Thyroid gland (tissue), 4 donors: Measurements from ENCODE around the gene ABCC4. TPM values are rescaled to one million over a fixed set of nuclear protein-coding genes. Genes with fewer than 3 reads are reported as not detected.

ENCODE experiments used
- DNase-seq, 2 donors: peaks; one replicate each; pipeline ENCODE4 v3.0.0-alpha.2; 2019
- H3K27ac ChIP-seq, 3 donors: fragments of 200-600 bp; sonication (generic); 1 replicate in 2 of 3; 2 replicates in 1 of 3; pipeline ENCODE4 v1.5.1; 2016 to 2019; ENCODE audit warnings: mild to moderate bottlenecking in 1 of 3, moderate library complexity in 1 of 3
- H3K27me3 ChIP-seq: fragments of 200-600 bp; sonication (generic); one replicate; pipeline ENCODE4 v1.5.1; 2019
- H3K36me3 ChIP-seq, 2 donors: fragments of 200-600 bp; sonication (generic); one replicate each; pipeline ENCODE4 v1.5.1; 2016 to 2019
- H3K4me1 ChIP-seq, 2 donors: fragments of 200-600 bp; sonication (generic); one replicate each; pipeline ENCODE4 v1.5.1; 2017 to 2019
- H3K4me3 ChIP-seq, 3 donors: fragments of 200-600 bp; sonication (generic); replicated peaks in 1 of 3; 1 replicate in 2 of 3; 2 replicates in 1 of 3; pipeline ENCODE4 v1.5.1; 2016; ENCODE audit warnings: mild to moderate bottlenecking in 1 of 3
- H3K9me3 ChIP-seq: fragments of 200-600 bp; sonication (generic); one replicate; pipeline ENCODE4 v1.5.1; 2017
- CTCF ChIP-seq, 6 experiments: fragments of 200-600 bp in 3 of 6; fragments of 450-650 bp in 3 of 6; sonication (generic) in 3 of 6; IDR thresholded peaks; one replicate each; pipeline ENCODE4 v1.5.1; 2016 to 2019; ENCODE audit warnings: antibody characterized with exemption in 6 of 6, mild to moderate bottlenecking in 2 of 6, inconsistent platforms in 1 of 6, moderate library complexity in 1 of 6
- POLR2A ChIP-seq, 2 donors: fragments of 450-650 bp; IDR thresholded peaks; one replicate each; pipeline ENCODE4 v1.6.1; 2017; ENCODE audit warnings: antibody characterized with exemption in 2 of 2, mild to moderate bottlenecking in 2 of 2, moderate library complexity in 1 of 2
- WGBS, 2 donors: methylation state at CpG; one replicate each; pipeline ENCODE4 v1.1.5; 2017; 5-methylcytosine and 5-hydroxymethylcytosine counted together
- intact Hi-C: fragments of 100-400 bp; cut with DNase I; formaldehyde crosslinking; loops from one replicate; pipeline ENCODE4 v1.15.1; 2023
- total RNA-seq, 4 donors: library from RNA; depleted of rRNA; stranded (reverse); fragments of >200 nt; gene quantifications; one replicate each; pipeline ENCODE4 v1.2.3, GENCODE V29; 2016

The ABCC4 gene
- total RNA-seq, 4 donors from 2014 or later = 9.1 to 29.6 (median 19.7) TPM

GRCh38 chr13:95155093-95155492 is 146.2 kb downstream of the ABCC4 start:
- DNase-seq = no peak
- H3K27ac ChIP-seq = no peak overlapping the region
- H3K4me1 ChIP-seq = no peaks in the 10 kb centered on the region
- intact Hi-C loops = no loop called here
- TF ChIP-seq CTCF (IDR thresholded peaks at IDR 0.05) = no peak
- no peak for TF ChIP-seq POLR2A (IDR thresholded peaks at IDR 0.05)
- H3K36me3 ChIP-seq = no peaks in the 10 kb centered on the region
- H3K9me3 ChIP-seq = no peaks in the 10 kb centered on the region
- 92 to 97% methylated on average over 4 of the region's 4 CpGs for WGBS, 2 donors
- no peak overlapping the region for H3K4me3 ChIP-seq
- H3K27me3 ChIP-seq = no peaks in the 10 kb centered on the region

GRCh38 chr13:95154413-95154886 is 146.8 kb downstream of the ABCC4 start:
- no peak for TF ChIP-seq POLR2A (IDR thresholded peaks at IDR 0.05)
- no peak for TF ChIP-seq CTCF (IDR thresholded peaks at IDR 0.05)
- H3K4me3 ChIP-seq = no peak overlapping the region
- no peak for DNase-seq
- no peak overlapping the region for H3K27ac ChIP-seq
- no peaks in the 10 kb centered on the region for H3K27me3 ChIP-seq
- H3K4me1 ChIP-seq = no peaks in the 10 kb centered on the region
- no peaks in the 10 kb centered on the region for H3K36me3 ChIP-seq
- intact Hi-C loops = no loop called here
- no peaks in the 10 kb centered on the region for H3K9me3 ChIP-seq
- 82 to 84% methylated on average over 3 of the region's 3 CpGs for WGBS, 2 donors

GRCh38 chr13:95153647-95154412 is 147.4 kb downstream of the ABCC4 start:
- intact Hi-C loops = no loop called here
- TF ChIP-seq POLR2A (IDR thresholded peaks at IDR 0.05) = no peak
- TF ChIP-seq CTCF (IDR thresholded peaks at IDR 0.05) = no peak
- no peaks in the 10 kb centered on the region for H3K9me3 ChIP-seq
- WGBS, 2 donors = 76 to 78% methylated on average over 7 of the region's 7 CpGs
- H3K36me3 ChIP-seq = no peaks in the 10 kb centered on the region
- no peaks in the 10 kb centered on the region for H3K4me1 ChIP-seq
- no peak overlapping the region for H3K27ac ChIP-seq
- H3K27me3 ChIP-seq = no peaks in the 10 kb centered on the region
- H3K4me3 ChIP-seq = no peak overlapping the region
- DNase-seq = no peak

- 95% methylated on average over 4 of the region's 4 CpGs for WGBS, 2 donors
- H3K27ac ChIP-seq = no peak overlapping the region
- H3K4me1 ChIP-seq = no peaks in the 10 kb centered on the region
- no peaks in the 10 kb centered on the region for H3K36me3 ChIP-seq
- no peak overlapping the region for H3K4me3 ChIP-seq
- TF ChIP-seq CTCF (IDR thresholded peaks at IDR 0.05) (no peak), POLR2A (IDR thresholded peaks at IDR 0.05) (no peak)
- no peak for DNase-seq
- no peaks in the 10 kb centered on the region for H3K27me3 ChIP-seq
- no peaks in the 10 kb centered on the region for H3K9me3 ChIP-seq
- intact Hi-C loops = no loop called here
Observed at GRCh38 chr13:95151942-95152587, 149.2 kb downstream of the ABCC4 start.

- TF ChIP-seq CTCF (IDR thresholded peaks at IDR 0.05) = no peak
- TF ChIP-seq POLR2A (IDR thresholded peaks at IDR 0.05) = no peak
- intact Hi-C loops = no loop called here
- 78 to 79% methylated on average over 2 of the region's 2 CpGs for WGBS, 2 donors
Observed at GRCh38 chr13:95150555-95150954, 150.7 kb downstream of the ABCC4 start.

More at GRCh38 chr13:95150555-95150954, 150.7 kb downstream of the ABCC4 start:
- Histone ChIP-seq H3K36me3 (no peaks in the 10 kb centered on the region), H3K27ac (no peak overlapping the region), H3K9me3 (no peaks in the 10 kb centered on the region), H3K4me3 (no peak overlapping the region), H3K27me3 (no peaks in the 10 kb centered on the region), H3K4me1 (no peaks in the 10 kb centered on the region)
- DNase-seq = no peak
